ENCODE data around the gene N4BP2L2. TPM values are rescaled to one million over a fixed set of nuclear protein-coding genes. Genes with fewer than 3 reads are reported as not detected.

N4BP2L2 gene
- total and polyA plus RNA-seq, 2 of the 8 experiments (the other 6 are each of a cell fraction or from before 2014, with no cell fraction given): 14.6 to 67.6 TPM

DNA sequence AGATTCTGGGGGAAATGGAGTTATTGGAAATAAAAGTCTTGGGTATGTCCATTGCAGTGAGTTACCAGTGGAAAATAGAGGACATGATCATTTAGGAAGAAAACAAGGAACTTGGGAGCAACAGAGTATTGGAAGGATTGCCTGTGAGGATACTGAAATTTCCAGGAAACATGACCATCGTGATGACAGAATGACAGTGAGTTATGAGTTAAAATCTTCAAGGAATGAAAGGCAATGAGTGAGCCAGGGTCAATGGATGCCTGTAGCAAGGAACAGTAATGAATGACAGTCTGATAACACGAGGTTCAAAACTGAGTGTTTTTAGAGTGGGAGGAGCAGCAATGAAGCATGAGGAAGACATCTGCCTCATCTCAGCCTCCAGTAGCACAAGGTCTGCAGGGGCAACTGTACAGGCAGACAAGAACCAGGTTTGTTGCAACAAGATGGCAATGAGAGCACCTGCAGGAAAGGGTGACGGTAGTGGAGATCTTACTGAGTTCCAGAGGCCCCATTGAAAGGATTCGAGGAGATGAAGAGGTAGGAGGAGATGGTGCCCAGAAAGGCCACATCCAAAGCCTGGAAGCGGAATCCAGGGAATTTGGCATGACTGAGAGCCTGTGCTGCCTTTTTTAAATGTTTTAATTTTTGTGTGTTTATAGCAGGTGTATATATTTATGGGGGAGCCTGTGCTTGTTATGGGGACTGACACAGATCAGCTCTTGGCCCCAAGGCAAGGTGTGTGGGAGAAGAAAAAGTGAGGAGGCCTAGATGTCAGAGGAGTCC is 154.6 kb downstream of the N4BP2L2 start:
- H3K9me3 ChIP-seq (ENCODE audit: insufficient read depth in 2 of 2, low read depth in 1 of 2, low read length in 1 of 2): no peaks in the 10 kb centered on the region
- TF ChIP-seq CHD2 (IDR thresholded peaks at IDR 0.05; ENCODE audit: low read length) (no peak), POU5F1 (IDR thresholded peaks at IDR 0.05; ENCODE audit: low read depth, low read length) (no peak), TBP (IDR thresholded peaks at IDR 0.05; ENCODE audit: low read depth, low read length) (no peak), BRCA1 (IDR thresholded peaks at IDR 0.05; ENCODE audit: low read depth, low read length) (no peak), HDAC6 (IDR thresholded peaks at IDR 0.05; ENCODE audit: low read depth, low read length) (no peak), EZH2 (IDR thresholded peaks at IDR 0.05; ENCODE audit: low read depth, low read length, severe bottlenecking) (no peak), NANOG (IDR thresholded peaks at IDR 0.05; ENCODE audit: insufficient read depth, low read depth, low read length, poor library complexity, severe bottlenecking) (no peak)
- TF ChIP-seq, protein P1, sequence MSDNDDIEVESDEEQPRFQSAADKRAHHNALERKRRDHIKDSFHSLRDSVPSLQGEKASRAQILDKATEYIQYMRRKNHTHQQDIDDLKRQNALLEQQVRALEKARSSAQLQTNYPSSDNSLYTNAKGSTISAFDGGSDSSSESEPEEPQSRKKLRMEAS (IDR thresholded peaks at IDR 0.05): no peak
- TF ChIP-seq, protein P2, sequence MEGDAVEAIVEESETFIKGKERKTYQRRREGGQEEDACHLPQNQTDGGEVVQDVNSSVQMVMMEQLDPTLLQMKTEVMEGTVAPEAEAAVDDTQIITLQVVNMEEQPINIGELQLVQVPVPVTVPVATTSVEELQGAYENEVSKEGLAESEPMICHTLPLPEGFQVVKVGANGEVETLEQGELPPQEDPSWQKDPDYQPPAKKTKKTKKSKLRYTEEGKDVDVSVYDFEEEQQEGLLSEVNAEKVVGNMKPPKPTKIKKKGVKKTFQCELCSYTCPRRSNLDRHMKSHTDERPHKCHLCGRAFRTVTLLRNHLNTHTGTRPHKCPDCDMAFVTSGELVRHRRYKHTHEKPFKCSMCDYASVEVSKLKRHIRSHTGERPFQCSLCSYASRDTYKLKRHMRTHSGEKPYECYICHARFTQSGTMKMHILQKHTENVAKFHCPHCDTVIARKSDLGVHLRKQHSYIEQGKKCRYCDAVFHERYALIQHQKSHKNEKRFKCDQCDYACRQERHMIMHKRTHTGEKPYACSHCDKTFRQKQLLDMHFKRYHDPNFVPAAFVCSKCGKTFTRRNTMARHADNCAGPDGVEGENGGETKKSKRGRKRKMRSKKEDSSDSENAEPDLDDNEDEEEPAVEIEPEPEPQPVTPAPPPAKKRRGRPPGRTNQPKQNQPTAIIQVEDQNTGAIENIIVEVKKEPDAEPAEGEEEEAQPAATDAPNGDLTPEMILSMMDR (IDR thresholded peaks at IDR 0.05; ENCODE audit: control extremely low read depth in 1 of 3, insufficient read depth in 1 of 3, low read depth in 1 of 3, low read length in 3 of 3): no peak

More for the DNA sequence above, 154.6 kb downstream of the N4BP2L2 start:
- H2BK120ac ChIP-seq (replicated peaks; ENCODE audit: low read depth, low read length): no peak overlapping the region
- no peak overlapping the region for H4K8ac ChIP-seq (ENCODE audit: extremely low read depth, insufficient read depth, low read length)
- POLR2A ChIA-PET (ENCODE audit: partially characterized antibody): interaction anchor here (1.2 to 1.6 kb wide), 2 partner anchors 26 to 69 kb away, joined by 3 read pairs; partner anchors contain the start of genes BRCA2 and ZAR1L
- H3K4me3 ChIP-seq (ENCODE audit: extremely low read depth in 1 of 4, insufficient read depth in 2 of 4, low read depth in 3 of 4, low read length in 4 of 4): no peak overlapping the region
- no peak overlapping the region for H3K27ac ChIP-seq (ENCODE audit: low read depth, low read length)
- H3K4ac ChIP-seq (replicated peaks; ENCODE audit: insufficient read length, low read depth, low read length): no peak overlapping the region
- no peak for DNase-seq (ENCODE audit: low read depth in 1 of 2, low spot score in 2 of 2)
- H3K27me3 ChIP-seq (replicated peaks in 1 of 4; ENCODE audit: control insufficient read depth in 3 of 4, extremely low read depth in 1 of 4, insufficient read depth in 3 of 4, low read length in 3 of 4): no peaks in the 10 kb centered on the region
- H4K20me1 ChIP-seq (replicated peaks in 1 of 2; ENCODE audit: control insufficient read depth in 1 of 2, insufficient read depth in 2 of 2, low read length in 2 of 2): peaks cover 0 to 2% of the 10 kb centered on the region in 2 experiments
- H4K5ac ChIP-seq (ENCODE audit: insufficient read length, low read depth, low read length): no peak overlapping the region
- no peak overlapping the region for H3K18ac ChIP-seq (ENCODE audit: extremely low read depth, low read length)
- H2BK12ac ChIP-seq (ENCODE audit: low read depth, low read length): no peak overlapping the region
- FAIRE-seq: no peak
- no peak overlapping the region for H2BK5ac ChIP-seq (ENCODE audit: low read depth, low read length)
- 85% methylated on average over 5 of the region's 5 CpGs; no CpG with 5 or more reads in 1 of the 2 experiments for WGBS, 2 experiments (ENCODE audit: extremely low coverage in 1 of 2, insufficient coverage in 1 of 2, insufficient read length in 1 of 2, insufficient replicate concordance in 2 of 2, low coverage in 1 of 2, low lambda C conversion rate in 2 of 2, missing lambda C conversion rate in 1 of 2)
- CTCF ChIA-PET (ENCODE audit: partially characterized antibody): interaction anchor here (3.5 kb wide), 1 partner anchor 31 kb away, joined by 12 read pairs; no protein-coding TSS in a partner anchor
- H3K9ac ChIP-seq (replicated peaks in 1 of 4; ENCODE audit: extremely low read depth in 1 of 4, low read depth in 3 of 4, low read length in 3 of 4): no peak overlapping the region
- no peak overlapping the region for H2AFZ ChIP-seq (ENCODE audit: low read length)
- H3K14ac ChIP-seq (ENCODE audit: insufficient read length): no peak overlapping the region
- H2AK5ac ChIP-seq (ENCODE audit: low read depth, low read length): no peak overlapping the region
- no peak overlapping the region for H4K91ac ChIP-seq (replicated peaks; ENCODE audit: insufficient read length, low read length)
- H3K36me3 ChIP-seq (ENCODE audit: control insufficient read depth in 2 of 4, insufficient read depth in 4 of 4, low read length in 3 of 4): peaks cover 6 to 16% (median 15%) of the 10 kb centered on the region in 4 experiments; a peak in 6 of 8 replicates
- H2BK15ac ChIP-seq (ENCODE audit: low read length): no peak overlapping the region
- no peak overlapping the region for H3K56ac ChIP-seq (replicated peaks; ENCODE audit: insufficient read length, low read depth, low read length)
- no peak overlapping the region for H2BK20ac ChIP-seq (ENCODE audit: low read length)
- H3K79me2 ChIP-seq (ENCODE audit: control insufficient read depth in 1 of 2, insufficient read depth in 2 of 2, low read length in 2 of 2): no peaks in the 10 kb centered on the region
- no peak overlapping the region for H3K4me2 ChIP-seq (ENCODE audit: insufficient read depth in 1 of 2, low read depth in 2 of 2, low read length in 2 of 2)
- H3K4me1 ChIP-seq (replicated peaks in 1 of 4; ENCODE audit: control insufficient read depth in 3 of 4, insufficient read depth in 4 of 4, low read length in 3 of 4): no peaks in the 10 kb centered on the region
- H3K23ac ChIP-seq (ENCODE audit: insufficient read length): no peak overlapping the region
- no peaks in the 10 kb centered on the region for H3K23me2 ChIP-seq (ENCODE audit: low read depth, low read length)
- no peaks in the 10 kb centered on the region for H3K79me1 ChIP-seq (ENCODE audit: low read depth, low read length)
